HEK293 (cell line): ENCODE measurements around the gene ABCC3.

Experiments used
- CTCF ChIA-PET: fragments of 350-600 bp; formaldehyde crosslinking; extraction: SDS; loops from one replicate; lab custom pipeline; 2021; ENCODE audit warnings: antibody characterized with exemption; lab: Yijun Ruan, JAX
- POLR2A ChIA-PET: fragments of 300-600 bp; formaldehyde crosslinking; extraction: SDS; loops from one replicate; lab custom pipeline; 2020; ENCODE audit warnings: antibody characterized with exemption, inconsistent platforms; lab: Yijun Ruan, JAX
- H3K27ac ChIP-seq: fragments of 200-500 bp; sonication (Bioruptor generic); 2 replicates; pipeline ENCODE4 v1.5.1; 2014; ENCODE audit warnings: low read depth, low read length, control low read depth, inconsistent platforms; ENCODE audit errors: extremely low read depth
- H3K36me3 ChIP-seq, 2 experiments: fragments of 200-500 bp in 1 of 2; sonication (Bioruptor generic) in 1 of 2; 1 replicate in 1 of 2; 2 replicates in 1 of 2; pipeline ENCODE4 v1.5.1; 2014 to 2017; ENCODE audit warnings: inconsistent platforms in 2 of 2, low read length in 2 of 2; ENCODE audit not compliant: control insufficient read depth in 2 of 2, insufficient read depth in 1 of 2
- H3K4me1 ChIP-seq: fragments of 200-500 bp; sonication (Bioruptor generic); 2 replicates; pipeline ENCODE4 v1.5.1; 2014; ENCODE audit warnings: mild to moderate bottlenecking, low read length, inconsistent platforms; ENCODE audit not compliant: control insufficient read depth, insufficient read depth
- H3K4me3 ChIP-seq: 2 replicates; pipeline ENCODE4 v1.5.1; 2011; ENCODE audit warnings: low read depth, mild to moderate bottlenecking, control low read depth, low read length, moderate library complexity
- H3K9me3 ChIP-seq: fragments of 200-500 bp; sonication (Bioruptor generic); 2 replicates; pipeline ENCODE4 v1.5.1; 2014; ENCODE audit warnings: low read depth, low read length, inconsistent platforms; ENCODE audit not compliant: control insufficient read depth, insufficient read depth
- EGR2 ChIP-seq: fragments of 450-650 bp; formaldehyde crosslinking; IDR thresholded peaks from 2 replicates; pipeline ENCODE4 v1.5.1; 2016; ENCODE audit warnings: low read depth, missing biosample characterization, missing genetic modification characterization
- GLIS1 ChIP-seq: fragments of 450-650 bp; formaldehyde crosslinking; IDR thresholded peaks from 2 replicates; pipeline ENCODE4 v1.5.1; 2016; ENCODE audit warnings: missing biosample characterization, missing genetic modification characterization
- KLF16 ChIP-seq: fragments of 450-650 bp; formaldehyde crosslinking; IDR thresholded peaks from 2 replicates; pipeline ENCODE4 v1.5.1; 2017; ENCODE audit warnings: missing biosample characterization, missing genetic modification characterization
- KLF17 ChIP-seq: fragments of 450-650 bp; formaldehyde crosslinking; IDR thresholded peaks from 2 replicates; pipeline ENCODE4 v1.5.1; 2016; ENCODE audit warnings: missing biosample characterization, missing genetic modification characterization
- OSR2 ChIP-seq: fragments of 450-650 bp; formaldehyde crosslinking; IDR thresholded peaks from 2 replicates; pipeline ENCODE4 v1.5.1; 2016; ENCODE audit warnings: missing biosample characterization, missing genetic modification characterization
- PATZ1 ChIP-seq: fragments of 450-650 bp; formaldehyde crosslinking; IDR thresholded peaks from 2 replicates; pipeline ENCODE4 v1.5.1; 2016; ENCODE audit warnings: missing biosample characterization, missing genetic modification characterization
- SP2 ChIP-seq: fragments of 450-650 bp; formaldehyde crosslinking; IDR thresholded peaks from 2 replicates; pipeline ENCODE4 v1.5.1; 2016; ENCODE audit warnings: missing biosample characterization, missing genetic modification characterization
- ZBTB17 ChIP-seq: fragments of 450-650 bp; formaldehyde crosslinking; IDR thresholded peaks from 2 replicates; pipeline ENCODE4 v1.5.1; 2016; ENCODE audit warnings: missing biosample characterization, missing genetic modification characterization
- ZBTB44 ChIP-seq: fragments of 450-650 bp; IDR thresholded peaks from 2 replicates; pipeline ENCODE4 v1.5.1; 2018; ENCODE audit warnings: missing biosample characterization, mild to moderate bottlenecking, missing genetic modification characterization
- ZBTB7A ChIP-seq: fragments of 450-650 bp; formaldehyde crosslinking; IDR thresholded peaks from 2 replicates; pipeline ENCODE4 v1.5.1; 2016; ENCODE audit warnings: low read depth, missing biosample characterization, missing genetic modification characterization
- ZFHX2 ChIP-seq: fragments of 450-650 bp; formaldehyde crosslinking; conservative IDR thresholded peaks from 2 replicates; pipeline ENCODE4 v1.5.1; 2016; ENCODE audit warnings: missing biosample characterization, missing genetic modification characterization
- ZNF121 ChIP-seq: fragments of 450-650 bp; formaldehyde crosslinking; IDR thresholded peaks from 2 replicates; pipeline ENCODE4 v1.5.1; 2016; ENCODE audit warnings: missing biosample characterization, missing genetic modification characterization
- ZNF518A ChIP-seq: fragments of 450-650 bp; formaldehyde crosslinking; conservative IDR thresholded peaks from 2 replicates; pipeline ENCODE4 v1.5.1; 2016; ENCODE audit warnings: low read depth, missing biosample characterization, missing genetic modification characterization
- ZNF600 ChIP-seq: fragments of 450-650 bp; formaldehyde crosslinking; IDR thresholded peaks from 2 replicates; pipeline ENCODE4 v1.5.1; 2016; ENCODE audit warnings: missing biosample characterization, missing genetic modification characterization
- ZNF658 ChIP-seq: fragments of 450-650 bp; formaldehyde crosslinking; IDR thresholded peaks from 2 replicates; pipeline ENCODE4; 2016; ENCODE audit warnings: missing biosample characterization, missing genetic modification characterization
- ZNF792 ChIP-seq: fragments of 450-650 bp; formaldehyde crosslinking; IDR thresholded peaks from 2 replicates; pipeline ENCODE4 v1.5.1; 2016; ENCODE audit warnings: missing biosample characterization, missing genetic modification characterization
- ZNF843 ChIP-seq: fragments of 450-650 bp; formaldehyde crosslinking; IDR thresholded peaks from 2 replicates; pipeline ENCODE4 v1.5.1; 2016; ENCODE audit warnings: missing biosample characterization, missing genetic modification characterization
- ZSCAN23 ChIP-seq: fragments of 450-650 bp; formaldehyde crosslinking; IDR thresholded peaks from 2 replicates; pipeline ENCODE4 v1.5.1; 2016; ENCODE audit warnings: missing biosample characterization, missing genetic modification characterization
- TF ChIP-seq, protein P1 (sequence below): fragments of 450-650 bp; formaldehyde crosslinking; IDR thresholded peaks from 2 replicates; pipeline ENCODE4 v1.5.1; 2016; ENCODE audit warnings: missing biosample characterization, missing genetic modification characterization

The ABCC3 gene

DNA sequence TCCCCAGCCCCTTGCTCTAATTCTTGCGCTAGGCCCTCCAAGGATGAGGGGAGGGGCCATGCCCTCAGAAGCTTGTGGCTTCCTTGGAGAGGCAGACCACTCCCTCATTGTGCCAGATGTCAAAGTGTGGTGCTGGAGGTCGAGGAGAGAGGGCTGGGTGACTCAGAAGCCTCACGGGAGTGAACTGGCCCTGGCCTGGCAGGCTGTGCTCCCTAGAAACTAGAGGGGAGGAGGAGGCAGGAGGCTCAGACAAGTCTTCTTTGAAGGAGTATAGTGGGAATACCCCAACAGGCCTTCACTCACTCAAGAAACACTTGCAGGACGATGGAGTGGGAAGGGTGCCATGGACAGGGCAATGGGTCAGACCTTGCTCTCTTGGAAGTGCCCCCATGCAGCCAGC lies 54.6 kb downstream of the ABCC3 start:
- POLR2A ChIA-PET = interaction anchor here (0.6 kb wide), 2 partner anchors 16 to 17 kb away, joined by 3 to 13 read pairs; no protein-coding TSS in a partner anchor
- Histone ChIP-seq H3K9me3 (no peaks in the 10 kb centered on the region), H3K36me3 (peaks cover 8 to 23% of the 10 kb centered on the region in 2 experiments), H3K4me1 (peaks cover 7% of the 10 kb centered on the region; the same call in 1 of the 2 replicates), H3K27ac (no peak overlapping the region), H3K4me3 (no peak overlapping the region)
- CTCF ChIA-PET = interaction anchor here (1.0 to 1.9 kb wide), 3 partner anchors 58 to 138 kb away, joined by 4 to 6 read pairs (median 4); no protein-coding TSS in a partner anchor
- TF ChIP-seq ZBTB7A (tag by site-specific recombination) = no peak
- TF ChIP-seq GLIS1 (tag by site-specific recombination) = no peak
- no peak for TF ChIP-seq ZNF518A (tag by site-specific recombination)
- TF ChIP-seq ZBTB44 (tag by site-specific recombination) = no peak

DNA sequence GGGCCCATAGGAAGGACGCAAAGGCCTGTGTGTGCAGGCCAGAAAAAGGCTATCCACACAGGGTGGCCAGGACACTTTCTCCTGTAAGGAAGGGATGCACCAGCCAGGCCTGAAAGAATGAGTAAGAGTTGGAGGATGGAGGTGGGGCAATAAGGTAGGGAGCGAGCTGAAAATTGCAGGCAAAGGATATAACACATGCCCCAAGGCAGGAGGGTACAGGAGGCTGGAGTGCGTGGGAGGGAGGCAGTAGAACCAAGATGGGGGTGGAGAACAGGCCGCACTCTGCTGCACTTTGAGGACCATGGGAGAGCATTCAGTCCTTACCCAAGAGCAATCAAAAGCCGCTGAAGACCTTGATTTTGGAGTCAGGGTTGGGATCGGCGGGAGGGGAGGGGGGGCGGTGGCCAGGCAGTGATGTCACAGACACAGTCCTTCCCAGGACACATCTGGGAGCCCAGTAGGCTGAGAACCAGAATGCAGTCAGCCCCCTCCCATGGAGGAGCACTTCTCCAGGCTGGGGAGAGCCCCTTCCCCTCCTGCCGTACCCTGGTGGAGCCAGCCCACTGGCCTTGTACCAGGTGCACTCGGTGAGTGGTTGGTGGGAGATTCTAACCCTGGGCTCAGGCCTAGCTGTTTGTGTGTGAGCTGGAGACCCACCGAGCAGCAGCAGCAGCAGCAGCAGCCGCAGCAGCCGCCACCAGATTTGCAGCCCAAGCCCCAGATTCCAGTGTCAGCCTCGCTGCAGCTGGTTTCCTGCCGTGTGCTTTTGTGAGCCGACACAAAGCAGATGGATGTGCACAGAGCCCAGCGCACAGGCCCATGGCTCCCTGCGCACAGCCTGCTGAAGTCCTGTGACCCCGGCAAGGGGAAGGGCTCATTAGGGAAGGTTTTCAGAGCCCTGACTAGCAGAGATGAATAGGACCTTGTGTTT lies 55.5 kb downstream of the ABCC3 start:
- H3K36me3 ChIP-seq = peaks cover 16 to 32% of the 10 kb centered on the region in 2 experiments
- no peak overlapping the region for H3K27ac ChIP-seq
- no peaks in the 10 kb centered on the region for H3K9me3 ChIP-seq
- no peak overlapping the region for H3K4me3 ChIP-seq
- CTCF ChIA-PET = interaction anchor here (0.8 to 1.9 kb wide), 4 partner anchors 14 to 139 kb away, joined by 3 to 6 read pairs (median 4); no protein-coding TSS in a partner anchor
- H3K4me1 ChIP-seq = peaks cover 10% of the 10 kb centered on the region; the same call in 1 of the 2 replicates
- POLR2A ChIA-PET = interaction anchor here (0.6 to 2.6 kb wide), 2 partner anchors 15 to 176 kb away, joined by 3 to 5 read pairs; partner anchors contain the start of gene TOB1
- TF ChIP-seq PATZ1 (peak; percentile 39; the same call in 1 of the 2 replicates), ZNF121 (tag by site-specific recombination) (no peak), EGR2 (tag by site-specific recombination) (peak; percentile 89), GLIS1 (tag by site-specific recombination) (peak; percentile 11; the same call in 1 of the 2 replicates), ZNF600 (tag by site-specific recombination) (peak; percentile 62; the same call in 1 of the 2 replicates), ZBTB17 (tag by site-specific recombination) (peak; percentile 55; the same call in 1 of the 2 replicates), KLF16 (no peak), KLF17 (peak; percentile 52; the same call in 1 of the 2 replicates), ZSCAN23 (tag by site-specific recombination) (no peak), ZNF843 (tag by site-specific recombination) (no peak), ZNF792 (tag by site-specific recombination) (no peak), SP2 (tag by site-specific recombination) (peak; percentile 32; the same call in 1 of the 2 replicates), ZFHX2 (tag by site-specific recombination) (peak; percentile 89), OSR2 (tag by site-specific recombination) (peak; percentile 52; the same call in 1 of the 2 replicates), ZNF658 (tag by site-specific recombination) (no peak)
- TF ChIP-seq, protein P1, sequence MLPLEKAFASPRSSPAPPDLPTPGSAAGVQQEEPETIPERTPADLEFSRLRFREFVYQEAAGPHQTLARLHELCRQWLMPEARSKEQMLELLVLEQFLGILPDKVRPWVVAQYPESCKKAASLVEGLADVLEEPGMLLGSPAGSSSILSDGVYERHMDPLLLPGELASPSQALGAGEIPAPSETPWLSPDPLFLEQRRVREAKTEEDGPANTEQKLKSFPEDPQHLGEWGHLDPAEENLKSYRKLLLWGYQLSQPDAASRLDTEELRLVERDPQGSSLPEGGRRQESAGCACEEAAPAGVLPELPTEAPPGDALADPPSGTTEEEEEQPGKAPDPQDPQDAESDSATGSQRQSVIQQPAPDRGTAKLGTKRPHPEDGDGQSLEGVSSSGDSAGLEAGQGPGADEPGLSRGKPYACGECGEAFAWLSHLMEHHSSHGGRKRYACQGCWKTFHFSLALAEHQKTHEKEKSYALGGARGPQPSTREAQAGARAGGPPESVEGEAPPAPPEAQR (tag by site-specific recombination) = no peak
